GM12878 (cell line): ENCODE data around the gene B4GALT5. TPM values are rescaled to one million over a fixed set of nuclear protein-coding genes. Genes with fewer than 3 reads are reported as not detected.

ENCODE experiments used
- CUX1 ChIP-seq: IDR thresholded peaks from 2 replicates; pipeline ENCODE4 v1.6.1; 2012; ENCODE audit warnings: improper control_type of control experiment, low read depth, low read length; ENCODE audit not compliant: insufficient replicate concordance
- MEF2B ChIP-seq: fragments of 450-650 bp; IDR thresholded peaks from 2 replicates; pipeline ENCODE4 v1.6.1; 2018; ENCODE audit warnings: mild to moderate bottlenecking, moderate library complexity; ENCODE audit not compliant: partially characterized antibody, poor library complexity, severe bottlenecking
- MTA2 ChIP-seq: fragments of 450-650 bp; IDR thresholded peaks from 2 replicates; pipeline ENCODE4 v1.6.1; 2016; ENCODE audit warnings: low read depth, mild to moderate bottlenecking, moderate library complexity
- SUZ12 ChIP-seq: fragments of 200-600 bp; sonication (generic); IDR thresholded peaks from one replicate; pipeline ENCODE4 v1.6.1; 2018; ENCODE audit warnings: antibody characterized with exemption, mild to moderate bottlenecking; ENCODE audit not compliant: unreplicated experiment
- ZBTB40 ChIP-seq: fragments of 450-650 bp; IDR thresholded peaks from 2 replicates; pipeline ENCODE4 v1.6.1; 2016; ENCODE audit warnings: mild to moderate bottlenecking, moderate library complexity, borderline replicate concordance
- polyA plus RNA-seq, 11 experiments: library from polyadenylated mRNA; depleted of rRNA in 4 of 11; unstranded in 6 of 11; stranded (reverse) in 5 of 11; fragments of >200 nt; fragmentation: Nextera tagmentation in 4 of 11; fragmentation: Illumina TruSeq in 1 of 11; extraction: Ambion mirVana in 4 of 11; extraction: Trizol in 1 of 11; gene quantifications; 1 replicate in 1 of 11; 2 replicates in 10 of 11; pipeline versions ENCODE4 v1.2.1 to v1.2.3, GENCODE V29; 2011 to 2016; ENCODE audit warnings: inconsistent platforms in 2 of 11, missing spikeins in 2 of 11, low read depth in 1 of 11
- total RNA-seq, 4 experiments: library from RNA; depleted of rRNA in 3 of 4; stranded (reverse); fragments of >200 nt in 3 of 4; fragmentation: Illumina TruSeq in 1 of 4; extraction: Trizol in 1 of 4; gene quantifications; 2 replicates each; pipeline versions ENCODE4 v1.2.1 to v1.2.3, GENCODE V29; 2013 to 2021

The B4GALT5 gene
- total and polyA plus RNA-seq, 10 of the 15 experiments (the other 5 are each of a cell fraction or from before 2014, with no cell fraction given) = 2.0 to 55.5 (median 20.2) TPM

GRCh38 chr20:49691818-49692568 lies 21.7 kb downstream of the B4GALT5 start (continued):
- TF ChIP-seq ZBTB40 (no peak), MEF2B (no peak), MTA2 (no peak), CUX1 (no peak), SUZ12 (no peak)
